GM12891 (cell line): ENCODE results near the gene GABBR1.

ENCODE experiments used
- DNase-seq: peaks from one replicate; pipeline ENCODE4 v3.0.0; 2011; ENCODE audit warnings: low spot score; ENCODE audit not compliant: insufficient read length
- FAIRE-seq: peaks from 2 replicates; lab custom pipeline; 2011; peaks lifted over from hg19 to GRCh38; lab: Jason Lieb, UNC
- PAX5 ChIP-seq: IDR thresholded peaks from 2 replicates; pipeline ENCODE4 v1.6.1; 2011; ENCODE audit warnings: low read length, moderate library complexity, mild to moderate bottlenecking; ENCODE audit not compliant: insufficient read depth, severe bottlenecking
- POLR2A ChIP-seq: IDR thresholded peaks from 2 replicates; pipeline ENCODE4 v1.6.1; 2011; ENCODE audit warnings: low read depth, low read length, control low read depth
- POLR2AphosphoS5 ChIP-seq: IDR thresholded peaks from 2 replicates; pipeline ENCODE4 v1.6.1; 2011; ENCODE audit warnings: low read depth, low read length, control low read depth
- POU2F2 ChIP-seq: IDR thresholded peaks from 2 replicates; pipeline ENCODE4 v1.6.1; 2011; ENCODE audit warnings: low read depth, mild to moderate bottlenecking, control low read depth, low read length, moderate library complexity
- SPI1 ChIP-seq: IDR thresholded peaks from 2 replicates; pipeline ENCODE4 v1.6.1; 2011; ENCODE audit warnings: low read depth, low read length, control low read depth
- TAF1 ChIP-seq: IDR thresholded peaks from 2 replicates; pipeline ENCODE4 v1.6.1; 2011; ENCODE audit warnings: low read depth, low read length, control low read depth

GABBR1 gene

GRCh38 chr6:29528300-29528931, 104.6 kb downstream of the GABBR1 start:
- no peak for FAIRE-seq
- DNase-seq = no peak
- TF ChIP-seq POLR2AphosphoS5 (no peak), SPI1 (no peak), TAF1 (no peak), PAX5 (no peak), POU2F2 (no peak), POLR2A (no peak)

- DNase-seq (no peak), FAIRE-seq (no peak)
- TF ChIP-seq TAF1 (no peak), SPI1 (no peak), POU2F2 (no peak), POLR2AphosphoS5 (no peak), POLR2A (no peak), PAX5 (no peak)
Observed at GRCh38 chr6:29527564-29527963, 105.4 kb downstream of the GABBR1 start.

- no peak for FAIRE-seq
Observed at GRCh38 chr6:29527126-29527525, 105.9 kb downstream of the GABBR1 start.

GRCh38 chr6:29525311-29525639, 107.7 kb downstream of the GABBR1 start:
- FAIRE-seq = no peak
- DNase-seq = no peak
- TF ChIP-seq POLR2AphosphoS5 (no peak), POU2F2 (no peak), POLR2A (no peak), SPI1 (no peak), TAF1 (no peak), PAX5 (no peak)

More at GRCh38 chr6:29527126-29527525, 105.9 kb downstream of the GABBR1 start:
- DNase-seq = no peak
- no peak for TF ChIP-seq TAF1
- no peak for TF ChIP-seq PAX5
- TF ChIP-seq POLR2AphosphoS5 = no peak
- TF ChIP-seq POLR2A = no peak
- no peak for TF ChIP-seq POU2F2
- TF ChIP-seq SPI1 = no peak

GRCh38 chr6:29524444-29525310, 108.3 kb downstream of the GABBR1 start:
- no peak for FAIRE-seq

GRCh38 chr6:29524044-29524443, 108.9 kb downstream of the GABBR1 start:
- no peak for TF ChIP-seq POLR2A
- DNase-seq = no peak
- no peak for FAIRE-seq

More at GRCh38 chr6:29524444-29525310, 108.3 kb downstream of the GABBR1 start:
- TF ChIP-seq POU2F2 (no peak), PAX5 (no peak), SPI1 (no peak), TAF1 (no peak), POLR2AphosphoS5 (no peak), POLR2A (no peak)
- DNase-seq = no peak

- FAIRE-seq (no peak), DNase-seq (no peak)
- no peak for TF ChIP-seq POLR2A
- no peak for TF ChIP-seq PAX5
- no peak for TF ChIP-seq SPI1
- no peak for TF ChIP-seq POU2F2
- no peak for TF ChIP-seq TAF1
- TF ChIP-seq POLR2AphosphoS5 = no peak
Observed at GRCh38 chr6:29522227-29522626, 110.8 kb downstream of the GABBR1 start.

- TF ChIP-seq PAX5 (no peak), SPI1 (no peak), POLR2AphosphoS5 (no peak)
- FAIRE-seq (no peak), DNase-seq (no peak)
Observed at GRCh38 chr6:29521006-29521680, 111.8 kb downstream of the GABBR1 start.

- FAIRE-seq = no peak
- TF ChIP-seq POU2F2 = no peak
- no peak for TF ChIP-seq SPI1
- TF ChIP-seq POLR2A = no peak
- no peak for TF ChIP-seq TAF1
- no peak for TF ChIP-seq PAX5
- TF ChIP-seq POLR2AphosphoS5 = no peak
- no peak for DNase-seq
Observed at GRCh38 chr6:29520232-29520631, 112.8 kb downstream of the GABBR1 start.
